Liver (tissue), 9 donors: ENCODE data around the gene CIZ1. TPM values are rescaled to one million over a fixed set of nuclear protein-coding genes. Genes with fewer than 3 reads are reported as not detected.

Experiments used
- DNase-seq: peaks from one replicate; pipeline ENCODE4 v3.0.0-alpha.2; 2017; ENCODE audit warnings: low spot score
- H3K27ac ChIP-seq, 2 donors: one replicate each; pipeline ENCODE4 v1.7.0; 2013; ENCODE audit warnings: inconsistent platforms in 2 of 2, low read length in 2 of 2, control low read depth in 1 of 2, low read depth in 1 of 2, mild to moderate bottlenecking in 1 of 2
- H3K27me3 ChIP-seq, 4 donors: one replicate each; pipeline versions ENCODE4 v1.6.1 to v1.7.0; 2013; ENCODE audit warnings: low read length in 3 of 4, inconsistent platforms in 1 of 4, mild to moderate bottlenecking in 1 of 4, moderate library complexity in 1 of 4; ENCODE audit not compliant: control insufficient read depth in 4 of 4, insufficient read depth in 4 of 4
- H3K36me3 ChIP-seq, 4 donors: one replicate each; pipeline versions ENCODE4 v1.6.1 to v1.7.0; 2013; ENCODE audit warnings: low read length in 3 of 4, mild to moderate bottlenecking in 3 of 4, low read depth in 1 of 4, moderate library complexity in 1 of 4; ENCODE audit not compliant: control insufficient read depth in 4 of 4, insufficient read depth in 3 of 4
- H3K4me1 ChIP-seq, 4 donors: one replicate each; pipeline versions ENCODE4 v1.6.1 to v1.7.0; 2013; ENCODE audit warnings: low read length in 3 of 4, mild to moderate bottlenecking in 3 of 4, moderate library complexity in 1 of 4; ENCODE audit not compliant: control insufficient read depth in 4 of 4, insufficient read depth in 4 of 4
- H3K4me3 ChIP-seq, 3 donors: one replicate each; pipeline versions ENCODE4 v1.6.1 to v1.7.0; 2013; ENCODE audit warnings: low read length in 3 of 3, control low read depth in 1 of 3, low read depth in 1 of 3, mild to moderate bottlenecking in 1 of 3
- H3K9ac ChIP-seq, 2 donors: one replicate each; pipeline ENCODE4 v1.7.0; 2013; ENCODE audit warnings: low read length in 2 of 2, mild to moderate bottlenecking in 2 of 2, moderate library complexity in 2 of 2, control low read depth in 1 of 2, low read depth in 1 of 2
- H3K9me3 ChIP-seq, 4 donors: one replicate each; pipeline versions ENCODE4 v1.6.1 to v1.7.0; 2013; ENCODE audit warnings: low read length in 3 of 4; ENCODE audit not compliant: control insufficient read depth in 4 of 4
- CTCF ChIP-seq: fragments of 150-350 bp; IDR thresholded peaks from 2 replicates; pipeline ENCODE4 v1.5.1; 2017; ENCODE audit warnings: improper control_type of control experiment, low read depth, low read length; ENCODE audit not compliant: missing input control
- EGR1 ChIP-seq, 2 donors: IDR thresholded peaks; 2 replicates each; pipeline ENCODE4 v1.6.1; 2016 to 2018; ENCODE audit warnings: antibody characterized with exemption in 2 of 2, low read depth in 2 of 2
- HNF4A ChIP-seq, 2 donors: conservative IDR thresholded peaks; 2 replicates each; pipeline ENCODE4 v1.6.1; 2016; ENCODE audit warnings: antibody characterized with exemption in 2 of 2, mild to moderate bottlenecking in 2 of 2
- HNF4G ChIP-seq: IDR thresholded peaks from 2 replicates; pipeline ENCODE4 v1.6.1; 2016; ENCODE audit warnings: antibody characterized with exemption
- RAD21 ChIP-seq, 2 donors: IDR thresholded peaks; 2 replicates each; pipeline ENCODE4 v1.6.1; 2016; ENCODE audit warnings: antibody characterized with exemption in 2 of 2, mild to moderate bottlenecking in 2 of 2
- SP1 ChIP-seq: IDR thresholded peaks from 2 replicates; pipeline ENCODE4 v1.6.1; 2018; ENCODE audit warnings: antibody characterized with exemption, mild to moderate bottlenecking
- ZBTB33 ChIP-seq: IDR thresholded peaks from 2 replicates; pipeline ENCODE4 v1.6.1; 2016; ENCODE audit warnings: antibody characterized with exemption
- WGBS: extraction: QIAGEN DNeasy Blood & Tissue Kit; methylation state at CpG from one replicate; pipeline ENCODE4 v1.1.7; 2013; 5-methylcytosine and 5-hydroxymethylcytosine counted together
- polyA plus RNA-seq, 2 donors: library from polyadenylated mRNA; stranded (reverse) in 1 of 2; unstranded in 1 of 2; fragments of 200-250 nt in 1 of 2; fragments of >200 nt in 1 of 2; fragmentation: Nextera tagmentation in 1 of 2; extraction: Ambion mirVana in 1 of 2; gene quantifications; one replicate each; pipeline versions ENCODE4 v1.2.1 to v1.2.3, GENCODE V29; 2013 to 2015
- total RNA-seq, 2 donors: library from RNA; depleted of rRNA; stranded (reverse); fragments of >200 nt; gene quantifications; one replicate each; pipeline ENCODE4 v1.2.3, GENCODE V29; 2014
- donor health status: healthy.
- donor health status: healthy.
- donor health status: healthy.
- donor health status: healthy.
- donor health status: healthy.

CIZ1 gene
- total and polyA plus RNA-seq, 4 donors: 12.5 to 15.5 (median 13.7) TPM

DNA sequence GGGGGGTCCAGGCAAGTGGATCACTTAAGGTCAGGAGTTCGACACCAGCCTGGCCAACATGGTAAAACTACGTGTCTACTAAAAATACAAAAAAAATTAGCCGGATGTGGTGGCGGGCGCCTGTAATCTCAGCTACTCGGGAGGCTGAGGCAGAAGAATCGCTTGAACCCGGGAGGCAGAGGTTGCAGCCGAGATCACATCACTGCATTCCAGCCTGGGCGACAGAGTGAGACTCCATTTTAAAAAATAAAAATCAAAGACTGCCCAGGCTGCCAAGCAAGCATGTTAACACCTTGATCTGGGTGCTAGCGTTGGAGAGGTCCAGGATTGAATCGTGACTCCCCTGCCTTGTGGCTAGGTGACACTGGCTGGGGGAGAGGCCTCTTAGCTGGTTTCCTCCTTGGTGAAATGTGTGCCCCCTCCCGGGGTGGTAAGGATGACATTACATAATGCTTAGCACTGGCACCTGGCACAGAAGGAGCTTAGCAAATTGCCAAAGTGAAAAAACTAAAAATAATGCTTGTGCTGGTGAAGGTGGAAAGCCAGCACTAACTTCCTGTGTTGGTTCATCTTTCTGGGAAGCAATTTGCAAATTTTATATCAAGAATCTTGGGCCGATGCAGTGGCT lies 2.2 kb upstream of the CIZ1 start:
- H3K4me1 ChIP-seq: peaks cover 8 to 23% (median 16%) of the 10 kb centered on the region in 4 donors
- TF ChIP-seq ZBTB33: no peak
- no peak for TF ChIP-seq HNF4A (conservative IDR thresholded peaks at IDR 0.05)
- no peak for TF ChIP-seq HNF4G
- no peak overlapping the region for H3K4me3 ChIP-seq
- H3K9ac ChIP-seq: no peak overlapping the region
- WGBS: 88% methylated on average over 14 of the region's 14 CpGs
- peaks cover 0 to 4% (median 0%) of the 10 kb centered on the region in 4 donors for H3K36me3 ChIP-seq
- H3K27me3 ChIP-seq: no peaks in the 10 kb centered on the region
- H3K27ac ChIP-seq: peak overlapping the region; percentile 60 to 79
- H3K9me3 ChIP-seq: no peaks in the 10 kb centered on the region
- DNase-seq: no peak

- H3K36me3 ChIP-seq: peaks cover 0 to 4% (median 0%) of the 10 kb centered on the region in 4 donors
- no peaks in the 10 kb centered on the region for H3K9me3 ChIP-seq
- no peak overlapping the region for H3K9ac ChIP-seq
- H3K4me3 ChIP-seq: peak overlapping the region in 1 of 3 donors; percentile 87
- H3K4me1 ChIP-seq: peaks cover 8 to 23% (median 16%) of the 10 kb centered on the region in 4 donors
- TF ChIP-seq RAD21 (IDR thresholded peaks at IDR 0.05): peak in 1 of 2 donors; percentile 21
- TF ChIP-seq CTCF: peak; percentile 34
- peak; percentile 11 for TF ChIP-seq SP1
- TF ChIP-seq EGR1 (IDR thresholded peaks at IDR 0.05; ENCODE audit: low read depth in 2 of 2): peak in 1 of 2 donors; percentile 29
- no peak for TF ChIP-seq HNF4A (conservative IDR thresholded peaks at IDR 0.05)
- WGBS: 17% methylated on average over 56 of the region's 56 CpGs
- H3K27me3 ChIP-seq: no peaks in the 10 kb centered on the region
- DNase-seq: peak; percentile 71
- H3K27ac ChIP-seq: peak overlapping the region; percentile 60 to 79
Observed at GRCh38 chr9:128192601-128193371, 1.4 kb upstream of the CIZ1 start.

GRCh38 chr9:128190516-128191405 lies 611 bp downstream of the CIZ1 start:
- DNase-seq: no peak

More at GRCh38 chr9:128190516-128191405, 611 bp downstream of the CIZ1 start:
- H3K27me3 ChIP-seq: no peaks in the 10 kb centered on the region
- peaks cover 8 to 23% (median 16%) of the 10 kb centered on the region in 4 donors for H3K4me1 ChIP-seq
- H3K4me3 ChIP-seq: peak overlapping the region; percentile 74 to 87 (median 86)
- H3K9ac ChIP-seq: peak overlapping the region; percentile 7 to 80
- no peaks in the 10 kb centered on the region for H3K9me3 ChIP-seq
- H3K27ac ChIP-seq: peak overlapping the region; percentile 80 to 82
- H3K36me3 ChIP-seq: peaks cover 0 to 9% (median 3%) of the 10 kb centered on the region in 4 donors
- TF ChIP-seq CTCF: no peak
- WGBS: 23% methylated on average over 32 of the region's 32 CpGs
